A673 (cell line): ENCODE results near the gene AKAP6. TPM values are rescaled to one million over a fixed set of nuclear protein-coding genes. Genes with fewer than 3 reads are reported as not detected.

Experiments used
- BruUV-seq: library from RNA; stranded (reverse); fragments of 400-500 nt; replicated peaks from 2 replicates; lab custom pipeline; 2021; lab: Mats Ljungman, UMichigan
- CTCF ChIA-PET: fragments of 300-600 bp; sonication (Branson Sonifier 250); formaldehyde crosslinking; loops from one replicate; lab custom pipeline; 2022; ENCODE audit warnings: antibody characterized with exemption; lab: Charles Lee
- POLR2A ChIA-PET: fragments of 300-600 bp; sonication (Branson Sonifier 250); formaldehyde crosslinking; loops from one replicate; lab custom pipeline; 2022; ENCODE audit warnings: antibody characterized with exemption; ENCODE audit not compliant: low non-redundant PET; lab: Charles Lee
- DNase-seq: peaks from one replicate; pipeline ENCODE4 v3.0.0-alpha.2; 2015; ENCODE audit warnings: low spot score
- H3K27ac ChIP-seq: fragments of 200-600 bp; sonication (generic); 2 replicates; pipeline ENCODE4 v1.5.1; 2016; ENCODE audit warnings: mixed run types, low read depth, mild to moderate bottlenecking, mixed read lengths, antibody characterized with exemption, low read length; ENCODE audit not compliant: poor library complexity, severe bottlenecking
- H3K27me3 ChIP-seq: fragments of 200-600 bp; sonication (generic); replicated peaks from 2 replicates; pipeline ENCODE4 v1.6.1; 2017; ENCODE audit warnings: mixed run types, low read depth, mild to moderate bottlenecking, mixed read lengths, antibody characterized with exemption, low read length; ENCODE audit not compliant: insufficient read depth, poor library complexity
- H3K36me3 ChIP-seq: fragments of 200-600 bp; sonication (generic); 2 replicates; pipeline ENCODE4 v1.6.1; 2016; ENCODE audit warnings: mixed run types, mild to moderate bottlenecking, mixed read lengths, antibody characterized with exemption, low read length; ENCODE audit not compliant: insufficient read depth, poor library complexity, severe bottlenecking
- H3K4me1 ChIP-seq: fragments of 200-600 bp; sonication (generic); 2 replicates; pipeline ENCODE4 v1.6.1; 2017; ENCODE audit warnings: mixed run types, mild to moderate bottlenecking, mixed read lengths, antibody characterized with exemption, low read length; ENCODE audit not compliant: insufficient read depth, poor library complexity, severe bottlenecking
- H3K4me3 ChIP-seq: fragments of 200-600 bp; sonication (generic); 2 replicates; pipeline ENCODE4 v1.5.1; 2016; ENCODE audit warnings: low read depth, mixed run types, mild to moderate bottlenecking, mixed read lengths, low read length; ENCODE audit not compliant: poor library complexity, severe bottlenecking
- H3K9me3 ChIP-seq: fragments of 200-600 bp; sonication (generic); 2 replicates; pipeline ENCODE4 v1.6.1; 2016; ENCODE audit warnings: mixed run types, low read depth, mild to moderate bottlenecking, mixed read lengths, antibody characterized with exemption, low read length; ENCODE audit not compliant: poor library complexity, severe bottlenecking
- CTCF ChIP-seq: fragments of 300-800, 200-600 bp; sonication (generic); conservative IDR thresholded peaks from 2 replicates; pipeline ENCODE4 v1.5.1; 2017; ENCODE audit warnings: low read depth, mild to moderate bottlenecking, antibody characterized with exemption, low read length, moderate library complexity, mixed read lengths
- EZH2 ChIP-seq: fragments of 200-600 bp; sonication (generic); IDR thresholded peaks from 2 replicates; pipeline ENCODE4 v1.6.1; 2017; ENCODE audit warnings: borderline replicate concordance, low read depth, mild to moderate bottlenecking, mixed read lengths, antibody characterized with exemption, low read length; ENCODE audit not compliant: poor library complexity, severe bottlenecking
- intact Hi-C: fragments of 100-400 bp; cut with micrococcal nuclease; formaldehyde crosslinking; loops from one replicate; pipeline ENCODE4 v1.10.0; 2022; ENCODE audit not compliant: unreplicated experiment
- total RNA-seq: library from RNA; stranded (reverse); gene quantifications from 2 replicates; pipeline ENCODE4 v1.2.3, GENCODE V29; 2021

AKAP6 gene
- total RNA-seq, 1 experiment from 2014 or later = 0.73 TPM

- no peaks in the 10 kb centered on the region for H3K9me3 ChIP-seq
- no peak overlapping the region for H3K4me3 ChIP-seq
- TF ChIP-seq CTCF = no peak
- TF ChIP-seq EZH2 = no peak
- ChIA-PET CTCF (no interaction called here), POLR2A (no interaction called here)
- BruUV-seq = no TSS peak
- intact Hi-C loops = no loop called here
- DNase-seq = no peak
- H3K4me1 ChIP-seq = no peaks in the 10 kb centered on the region
- H3K27me3 ChIP-seq = no peaks in the 10 kb centered on the region
- H3K27ac ChIP-seq = no peak overlapping the region
- H3K36me3 ChIP-seq = no peaks in the 10 kb centered on the region
These were observed 15.2 kb upstream of the AKAP6 start for GRCh38 chr14:32313844-32314376.

GRCh38 chr14:32318087-32318795, 10.9 kb upstream of the AKAP6 start:
- H3K36me3 ChIP-seq = no peaks in the 10 kb centered on the region
- BruUV-seq = no TSS peak
- no peak for TF ChIP-seq EZH2
- TF ChIP-seq CTCF = no peak
- no peaks in the 10 kb centered on the region for H3K27me3 ChIP-seq
- ChIA-PET POLR2A (no interaction called here), CTCF (no interaction called here)
- no peak for DNase-seq
- no peak overlapping the region for H3K27ac ChIP-seq
- intact Hi-C loops = no loop called here
- no peaks in the 10 kb centered on the region for H3K4me1 ChIP-seq
- H3K4me3 ChIP-seq = no peak overlapping the region
- no peaks in the 10 kb centered on the region for H3K9me3 ChIP-seq

GRCh38 chr14:32319368-32320049, 9.6 kb upstream of the AKAP6 start:
- Histone ChIP-seq H3K27ac (no peak overlapping the region), H3K4me1 (no peaks in the 10 kb centered on the region), H3K4me3 (no peak overlapping the region), H3K9me3 (no peaks in the 10 kb centered on the region), H3K27me3 (no peaks in the 10 kb centered on the region), H3K36me3 (no peaks in the 10 kb centered on the region)
- POLR2A ChIA-PET = interaction anchor here (1.1 kb wide), 1 partner anchor 285 kb away, joined by 4 read pairs; no protein-coding TSS in a partner anchor
- no TSS peak for BruUV-seq
- CTCF ChIA-PET = no interaction called here
- TF ChIP-seq CTCF (no peak), EZH2 (no peak)
- DNase-seq = no peak
- intact Hi-C loops = no loop called here
